D721Med (cell line): ENCODE results near the gene TTC22.

ENCODE experiments used
- DNase-seq: peaks from one replicate; pipeline ENCODE4 v3.0.0; 2011; ENCODE audit warnings: low spot score; ENCODE audit not compliant: insufficient read length
- FAIRE-seq: peaks from 2 replicates; lab custom pipeline; 2011; peaks lifted over from hg19 to GRCh38; lab: Jason Lieb, UNC
- CTCF ChIP-seq: IDR thresholded peaks from 2 replicates; pipeline ENCODE4 v1.5.1; 2012; ENCODE audit warnings: mild to moderate bottlenecking, control low read depth; ENCODE audit not compliant: insufficient read depth; ENCODE audit errors: missing control alignments

TTC22 gene

GRCh38 chr1:54800899-54801759, at the start of gene TTC22:
TTC22 (minus strand) TSS chr1:54801323; CDS start chr1:54801163, 160 bp downstream.
- DNase-seq (no peak), FAIRE-seq (no peak)
- TF ChIP-seq CTCF: no peak

GRCh38 chr1:54850737-54851136, 49.6 kb upstream of the TTC22 start:
- DNase-seq (no peak), FAIRE-seq (no peak)
- TF ChIP-seq CTCF: no peak

- FAIRE-seq (no peak), DNase-seq (no peak)
- TF ChIP-seq CTCF: no peak
These were observed 49.1 kb upstream of the TTC22 start for GRCh38 chr1:54850069-54850730.

- no peak for DNase-seq
These were observed 48.3 kb upstream of the TTC22 start for GRCh38 chr1:54849219-54850068.

GRCh38 chr1:54848134-54848948, 47.2 kb upstream of the TTC22 start:
- TF ChIP-seq CTCF: no peak
- FAIRE-seq (no peak), DNase-seq (no peak)

More at GRCh38 chr1:54849219-54850068, 48.3 kb upstream of the TTC22 start:
- no peak for FAIRE-seq
- TF ChIP-seq CTCF: no peak

GRCh38 chr1:54846716-54847284, 45.7 kb upstream of the TTC22 start:
- no peak for DNase-seq
- FAIRE-seq: no peak
- TF ChIP-seq CTCF: no peak
